Psoas muscle (tissue), 8 donors: Measurements from ENCODE around the gene DNPH1. TPM values are rescaled to one million over a fixed set of nuclear protein-coding genes. Genes with fewer than 3 reads are reported as not detected.

Experiments used
- ATAC-seq, 4 donors: fragments of 200-7000 bp; cut with Tn5 transposase; one replicate each; pipeline ENCODE4 v1.9.1; 2020; ENCODE audit warnings: moderate library complexity in 3 of 4, mild to moderate bottlenecking in 2 of 4
- DNase-seq, 2 donors: peaks; one replicate each; pipeline ENCODE4 v3.0.0-alpha.2; 2020
- H3K27ac ChIP-seq: fragments of 200-600 bp; one replicate; pipeline ENCODE4 v1.8.0; 2022
- H3K27me3 ChIP-seq, 3 donors: fragments of 200-600 bp in 1 of 3; one replicate each; pipeline versions ENCODE4 v1.6.1 to v1.8.0; 2013 to 2022; ENCODE audit warnings: low read length in 2 of 3, mild to moderate bottlenecking in 2 of 3, moderate library complexity in 1 of 3; ENCODE audit not compliant: insufficient read depth in 3 of 3
- H3K36me3 ChIP-seq, 2 donors: fragments of 200-600 bp in 1 of 2; one replicate each; pipeline versions ENCODE4 v1.6.1 to v1.8.0; 2013 to 2022; ENCODE audit warnings: low read depth in 1 of 2, mild to moderate bottlenecking in 1 of 2, moderate library complexity in 1 of 2; ENCODE audit not compliant: insufficient read depth in 1 of 2
- H3K4me1 ChIP-seq: fragments of 200-600 bp; one replicate; pipeline ENCODE4 v1.8.0; 2022
- H3K4me3 ChIP-seq: fragments of 200-600 bp; one replicate; pipeline ENCODE4 v1.8.0; 2022; ENCODE audit warnings: mild to moderate bottlenecking
- H3K9me3 ChIP-seq: fragments of 200-600 bp; one replicate; pipeline ENCODE4 v1.8.0; 2022
- CTCF ChIP-seq: fragments of 200-600 bp; IDR thresholded peaks from one replicate; pipeline ENCODE4 v1.8.0; 2022; ENCODE audit warnings: antibody characterized with exemption
- WGBS, 3 donors: extraction: QIAGEN DNeasy Blood & Tissue Kit; methylation state at CpG; one replicate each; pipeline versions ENCODE4 v1.1.6 to v1.1.7; 2013; 5-methylcytosine and 5-hydroxymethylcytosine counted together
- intact Hi-C, 2 donors: fragments of 100-400 bp; cut with DNase I; formaldehyde crosslinking; loops; one replicate each; pipeline versions ENCODE4 v1.11.0 to v1.14.2; 2022
- polyA plus RNA-seq, 3 donors: library from polyadenylated mRNA; stranded (reverse); fragments of 200-250 nt; gene quantifications; one replicate each; pipeline ENCODE4 v1.2.3, GENCODE V29; 2013
- total RNA-seq, 4 donors: library from RNA; stranded (reverse); fragmentation: NEBNext Ultra II Directional in 2 of 4; extraction: Animal tissue kit (Norgen Biotek cat#: 25700) in 2 of 4; gene quantifications; one replicate each; pipeline versions ENCODE4 v1.2.1 to v1.2.4, GENCODE V29; 2021 to 2023
- donor health status: healthy with polysubstance abuse.
- donor health status: DM: no; HTN: no; CAD: no; lungs with moderate emphysema.
- donor health status: Bipolar disorder and iron deficiency.
- donor health status: healthy.
- donor health status: DM: yes; HTN: yes; CAD: no.
- donor health status: DM: no; HTN: no; CAD: no.
- donor health status: DM: no; HTN: no; CAD: no.
- donor health status: DM: yes; HTN: yes; CAD: no.

DNPH1 gene
- total and polyA plus RNA-seq, 7 donors: 20.7 to 83.6 (median 52.5) TPM

GRCh38 chr6:43241446-43241845, 12.2 kb upstream of the DNPH1 start:
- peaks cover 0 to 63% (median 15%) of the 10 kb centered on the region in 3 donors for H3K27me3 ChIP-seq
- intact Hi-C loops: no loop called here
- H3K4me1 ChIP-seq: no peaks in the 10 kb centered on the region
- H3K36me3 ChIP-seq: no peaks in the 10 kb centered on the region
- H3K9me3 ChIP-seq: no peaks in the 10 kb centered on the region
- DNase-seq (no peak), ATAC-seq (no peak)
- no peak for TF ChIP-seq CTCF
- 88 to 93% (median 88%) methylated on average over 2 of the region's 2 CpGs for WGBS, 3 donors
- H3K27ac ChIP-seq: no peak overlapping the region
- no peak overlapping the region for H3K4me3 ChIP-seq

GRCh38 chr6:43240950-43241349, 11.7 kb upstream of the DNPH1 start:
- 91 to 97% (median 91%) methylated on average over 1 of the region's 1 CpG for WGBS, 3 donors
- intact Hi-C loops: no loop called here
- DNase-seq (no peak), ATAC-seq (no peak)
- Histone ChIP-seq H3K27me3 (peaks cover 0 to 63% (median 15%) of the 10 kb centered on the region in 3 donors), H3K9me3 (no peaks in the 10 kb centered on the region), H3K36me3 (no peaks in the 10 kb centered on the region), H3K4me1 (no peaks in the 10 kb centered on the region), H3K27ac (no peak overlapping the region), H3K4me3 (no peak overlapping the region)
- TF ChIP-seq CTCF: no peak

- no peak for TF ChIP-seq CTCF
- WGBS, 3 donors: 61 to 72% (median 68%) methylated on average over 2 of the region's 2 CpGs
- Histone ChIP-seq H3K4me1 (no peaks in the 10 kb centered on the region), H3K9me3 (no peaks in the 10 kb centered on the region), H3K4me3 (no peak overlapping the region), H3K27me3 (peaks cover 0 to 49% (median 5%) of the 10 kb centered on the region in 3 donors), H3K27ac (no peak overlapping the region), H3K36me3 (no peaks in the 10 kb centered on the region)
- DNase-seq (no peak), ATAC-seq (no peak)
- intact Hi-C loops: no loop called here
Measured at GRCh38 chr6:43239054-43239453, 9.8 kb upstream of the DNPH1 start.

DNA sequence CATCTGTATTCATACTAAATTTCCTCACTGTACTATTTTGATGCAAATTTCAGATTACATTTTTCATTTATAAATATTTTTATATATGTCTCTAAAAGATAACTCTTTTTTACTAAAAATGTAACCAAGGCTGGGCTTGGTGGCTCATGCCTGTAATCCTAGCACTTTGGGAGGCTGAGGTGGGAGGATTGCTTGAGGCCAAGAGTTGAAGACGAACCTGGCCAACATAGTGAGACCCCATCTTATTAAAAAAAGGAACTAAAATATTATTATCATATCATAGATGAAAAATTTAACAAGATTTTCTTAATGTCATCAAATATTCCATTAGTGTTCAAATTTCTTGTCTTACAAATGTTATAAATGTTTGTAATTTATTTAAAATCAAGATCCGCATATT, 6.6 kb upstream of the DNPH1 start:
- Histone ChIP-seq H3K36me3 (no peaks in the 10 kb centered on the region), H3K9me3 (no peaks in the 10 kb centered on the region), H3K27me3 (peaks cover 0 to 23% (median 0%) of the 10 kb centered on the region in 3 donors), H3K27ac (no peak overlapping the region), H3K4me1 (no peaks in the 10 kb centered on the region), H3K4me3 (no peak overlapping the region)
- no peak for TF ChIP-seq CTCF
- ATAC-seq (no peak), DNase-seq (no peak)
- intact Hi-C loops: no loop called here
- 69 to 89% (median 88%) methylated on average over 2 of the region's 2 CpGs for WGBS, 3 donors

DNA sequence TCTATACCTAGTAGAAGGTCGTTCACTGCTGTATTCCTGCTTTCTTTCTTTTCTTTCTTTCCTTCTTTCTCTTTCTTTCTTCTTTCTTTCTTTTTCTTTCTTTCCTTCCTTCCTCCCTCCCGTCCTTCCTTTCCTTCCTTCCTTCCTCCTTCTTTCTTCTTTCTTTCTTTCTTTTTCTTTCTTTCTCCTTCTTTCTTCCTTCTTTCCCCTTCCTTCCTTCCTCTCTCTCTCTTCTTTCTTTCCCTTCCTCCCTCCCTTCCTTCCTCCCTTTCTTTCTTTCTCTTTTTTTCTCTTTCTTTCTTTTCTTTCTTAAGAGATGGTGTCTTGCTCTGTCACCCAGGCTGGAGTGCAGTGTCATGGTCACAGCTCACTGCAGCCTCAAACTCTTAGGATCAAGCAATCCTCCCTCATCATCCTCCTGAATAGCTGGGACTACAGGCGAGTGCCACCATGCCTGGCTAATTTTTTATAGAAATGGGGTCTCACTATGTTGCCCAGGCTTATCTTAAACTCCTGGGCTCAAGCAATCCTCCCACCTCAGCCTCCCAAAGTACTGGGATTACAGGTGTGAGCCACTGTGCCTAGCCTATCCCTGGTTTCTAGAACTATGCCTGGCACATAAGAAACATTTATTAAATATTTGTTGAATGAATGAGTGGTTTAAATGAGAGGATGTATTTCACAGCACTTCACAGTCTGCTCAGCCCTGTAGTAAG, 2.6 kb upstream of the DNPH1 start:
- ATAC-seq (no peak), DNase-seq (no peak)
- H3K27ac ChIP-seq: no peak overlapping the region
- peaks cover 0 to 6% (median 0%) of the 10 kb centered on the region in 3 donors for H3K27me3 ChIP-seq
- peaks cover 14% of the 10 kb centered on the region for H3K4me1 ChIP-seq
- H3K9me3 ChIP-seq: no peaks in the 10 kb centered on the region
- 65 to 72% (median 70%) methylated on average over 3 of the region's 3 CpGs for WGBS, 3 donors
- intact Hi-C loops: no loop called here
- TF ChIP-seq CTCF: no peak
- no peaks in the 10 kb centered on the region for H3K36me3 ChIP-seq
- H3K4me3 ChIP-seq: no peak overlapping the region
